MM.1S (cell line): Measurements from ENCODE around the gene MITF.

ENCODE experiments used
- EZH2 ChIP-seq: fragments of 300-600 bp; sonication (generic); optimal IDR thresholded peaks from 2 replicates; pipeline ENCODE3; 2017; ENCODE audit warnings: low read depth, mild to moderate bottlenecking, antibody characterized with exemption, low read length, mixed read lengths
- EZH2phosphoT487 ChIP-seq: fragments of 300-600 bp; sonication (generic); IDR thresholded peaks from 2 replicates; pipeline ENCODE4 v1.6.1; 2018; ENCODE audit warnings: antibody characterized with exemption, low read length
- TF ChIP-seq, protein P1 (sequence below): fragments of 300-600 bp; sonication (generic); IDR thresholded peaks from 2 replicates; pipeline ENCODE4 v1.5.1; 2016; ENCODE audit warnings: antibody characterized with exemption, low read length, mixed read lengths

DNA sequence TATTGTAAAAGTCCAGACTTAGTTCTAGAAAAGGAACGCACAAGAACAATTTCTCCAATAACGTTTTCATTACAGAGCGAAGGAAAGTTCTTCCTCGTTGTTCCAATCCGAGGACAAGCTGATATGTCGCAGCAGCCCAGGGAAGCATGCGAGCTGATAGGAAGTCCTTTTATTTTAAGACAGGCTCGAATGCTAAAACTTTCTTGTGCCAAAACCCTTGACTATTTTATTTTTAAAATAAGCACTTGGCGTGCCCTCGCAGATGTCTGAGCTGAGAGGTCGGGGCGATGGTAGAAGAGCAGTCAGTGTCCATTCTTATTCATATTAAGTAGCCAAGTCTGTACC, 433 bp upstream of the MITF start:
- TF ChIP-seq, protein P1, sequence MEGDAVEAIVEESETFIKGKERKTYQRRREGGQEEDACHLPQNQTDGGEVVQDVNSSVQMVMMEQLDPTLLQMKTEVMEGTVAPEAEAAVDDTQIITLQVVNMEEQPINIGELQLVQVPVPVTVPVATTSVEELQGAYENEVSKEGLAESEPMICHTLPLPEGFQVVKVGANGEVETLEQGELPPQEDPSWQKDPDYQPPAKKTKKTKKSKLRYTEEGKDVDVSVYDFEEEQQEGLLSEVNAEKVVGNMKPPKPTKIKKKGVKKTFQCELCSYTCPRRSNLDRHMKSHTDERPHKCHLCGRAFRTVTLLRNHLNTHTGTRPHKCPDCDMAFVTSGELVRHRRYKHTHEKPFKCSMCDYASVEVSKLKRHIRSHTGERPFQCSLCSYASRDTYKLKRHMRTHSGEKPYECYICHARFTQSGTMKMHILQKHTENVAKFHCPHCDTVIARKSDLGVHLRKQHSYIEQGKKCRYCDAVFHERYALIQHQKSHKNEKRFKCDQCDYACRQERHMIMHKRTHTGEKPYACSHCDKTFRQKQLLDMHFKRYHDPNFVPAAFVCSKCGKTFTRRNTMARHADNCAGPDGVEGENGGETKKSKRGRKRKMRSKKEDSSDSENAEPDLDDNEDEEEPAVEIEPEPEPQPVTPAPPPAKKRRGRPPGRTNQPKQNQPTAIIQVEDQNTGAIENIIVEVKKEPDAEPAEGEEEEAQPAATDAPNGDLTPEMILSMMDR = no peak
- TF ChIP-seq EZH2phosphoT487 (no peak), EZH2 (no peak)
